Caki2 (cell line): Measurements from ENCODE around the gene ALG8. TPM values are rescaled to one million over a fixed set of nuclear protein-coding genes. Genes with fewer than 3 reads are reported as not detected.
"Not testable (repeated sequence)": the region's sequence is repeated elsewhere in the genome, so short reads cannot be mapped to it uniquely, and the experiment has no call there.

Source experiments
- DNase-seq: peaks from one replicate; pipeline ENCODE4 v3.0.0-alpha.2; 2015; ENCODE audit warnings: low read depth
- in situ Hi-C: cut with HindIII; loops from 2 replicates; pipeline ENCODE4 v1.10.0; 2016; ENCODE audit warnings: low sequenced_read_pairs, low pct_unique_long_range_greater_than_20kb, mixed read lengths
- total RNA-seq: library from RNA; depleted of rRNA; stranded (reverse); fragments of >200 nt; shearing (Covaris generic); gene quantifications from 2 replicates; pipeline ENCODE4 v1.2.3, GENCODE V29; 2014; ENCODE audit warnings: low replicate concordance; rRNA removed

Gene ALG8
- total RNA-seq = 27.6 and 108 TPM in 2 replicates

DNA sequence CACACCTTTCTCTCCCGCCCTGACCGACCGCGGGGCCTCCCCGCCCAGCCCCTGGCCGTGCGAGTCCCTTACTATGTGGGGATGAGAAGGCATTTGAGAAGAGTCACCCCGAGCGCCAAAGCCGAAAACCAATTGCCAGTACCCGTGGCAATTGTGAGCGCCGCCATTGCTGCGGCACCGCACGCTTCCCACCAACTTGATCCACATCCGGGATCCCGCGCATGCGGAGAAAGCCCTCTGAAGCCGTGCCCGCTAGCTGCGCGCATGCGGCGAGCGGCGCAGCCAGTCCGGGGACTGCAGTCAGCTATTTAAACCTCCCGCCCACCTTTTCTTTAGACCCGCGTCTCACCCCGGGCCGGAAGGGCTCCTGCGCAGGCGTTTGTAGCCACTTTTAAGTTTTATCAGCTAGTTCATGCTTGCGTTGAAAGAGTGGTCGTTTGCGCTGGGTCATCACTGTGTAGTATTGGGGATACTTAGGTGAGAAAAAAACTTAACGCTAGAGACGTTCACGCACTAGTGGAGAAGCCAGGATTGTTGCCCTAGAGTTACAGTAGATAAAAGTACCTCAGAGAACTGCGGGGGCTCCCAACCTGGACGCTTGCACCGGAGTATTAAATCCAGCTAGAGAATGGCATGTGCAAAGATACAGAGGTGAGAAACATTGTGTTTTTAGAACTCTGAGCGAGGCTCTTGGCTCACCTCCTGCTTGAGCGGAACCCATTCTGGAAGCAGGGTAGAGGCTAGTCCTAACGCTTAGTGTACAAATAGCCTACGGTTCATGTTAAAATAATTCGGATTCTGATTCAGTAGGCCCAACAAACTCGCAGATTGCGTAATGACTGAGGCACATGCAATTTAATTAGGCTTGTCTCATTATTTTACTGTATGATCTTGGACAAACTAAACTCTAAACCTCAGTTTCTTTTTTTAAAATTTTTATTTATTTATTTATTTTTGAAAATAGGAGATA, at the start of gene ALG8:
Gene ALG8, minus strand, starts transcription at position 205 of the 970 bp plus-strand sequence. Its CDS starts 38 bp downstream, at position 167.
- DNase-seq = peak; percentile 82

DNA sequence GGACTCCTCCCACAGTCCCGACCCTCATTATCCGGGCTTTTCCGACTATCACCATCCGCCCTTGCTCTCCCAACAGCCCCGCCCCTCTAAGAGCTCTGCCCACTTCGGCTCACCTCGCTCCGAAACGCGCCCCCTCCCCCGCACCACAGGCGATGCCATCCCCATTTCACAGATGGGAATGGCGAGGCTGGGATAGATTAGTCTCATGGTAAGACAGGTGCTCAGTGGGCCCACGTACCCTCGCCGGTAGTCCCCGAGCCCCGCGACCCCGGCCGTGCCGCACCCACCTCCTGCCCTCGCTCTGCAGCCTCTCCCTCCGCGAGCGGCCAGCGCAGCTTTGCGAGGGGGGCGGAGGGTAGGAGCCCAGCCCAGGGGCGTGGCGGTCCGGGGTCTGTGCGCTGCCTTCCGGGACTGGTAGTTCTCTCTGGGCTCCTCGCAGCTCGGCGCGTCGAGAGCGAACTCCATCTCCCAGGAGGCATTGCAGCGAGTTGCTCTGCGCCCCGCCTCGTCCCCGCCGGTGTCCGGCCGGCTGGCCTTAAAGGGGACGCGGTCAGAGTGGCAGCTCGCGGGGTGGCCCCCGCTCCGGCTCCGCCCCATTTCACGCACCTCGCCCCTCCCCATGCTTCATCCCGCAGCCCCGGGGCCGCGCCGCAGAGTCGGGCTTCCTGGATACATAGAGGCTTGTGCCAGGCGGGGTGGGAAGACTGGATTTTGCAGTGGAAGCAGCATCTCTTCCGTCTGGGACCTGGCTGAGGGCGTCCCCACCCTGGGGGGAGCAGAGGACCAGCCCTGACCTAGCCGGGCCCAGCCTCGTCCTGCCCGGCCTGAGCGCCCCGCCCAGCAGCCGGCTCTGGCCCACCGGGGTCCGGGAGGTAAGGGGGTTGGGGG, 49.1 kb upstream of the ALG8 start, which contains the start of the genes KCTD21 and USP35:
Gene KCTD21, minus strand, starts transcription at position 341 of the 888 bp plus-strand sequence. CDS start 14,072 bp downstream, outside the sequence.
Gene USP35, plus strand, starts transcription at position 634 of the 888 bp plus-strand sequence. CDS start 7,327 bp downstream, outside the sequence.
- DNase-seq = peak; percentile 93
- in situ Hi-C loops = no loop called here

More for the DNA sequence above, at the start of gene ALG8:
- in situ Hi-C loops = no loop called here

DNA sequence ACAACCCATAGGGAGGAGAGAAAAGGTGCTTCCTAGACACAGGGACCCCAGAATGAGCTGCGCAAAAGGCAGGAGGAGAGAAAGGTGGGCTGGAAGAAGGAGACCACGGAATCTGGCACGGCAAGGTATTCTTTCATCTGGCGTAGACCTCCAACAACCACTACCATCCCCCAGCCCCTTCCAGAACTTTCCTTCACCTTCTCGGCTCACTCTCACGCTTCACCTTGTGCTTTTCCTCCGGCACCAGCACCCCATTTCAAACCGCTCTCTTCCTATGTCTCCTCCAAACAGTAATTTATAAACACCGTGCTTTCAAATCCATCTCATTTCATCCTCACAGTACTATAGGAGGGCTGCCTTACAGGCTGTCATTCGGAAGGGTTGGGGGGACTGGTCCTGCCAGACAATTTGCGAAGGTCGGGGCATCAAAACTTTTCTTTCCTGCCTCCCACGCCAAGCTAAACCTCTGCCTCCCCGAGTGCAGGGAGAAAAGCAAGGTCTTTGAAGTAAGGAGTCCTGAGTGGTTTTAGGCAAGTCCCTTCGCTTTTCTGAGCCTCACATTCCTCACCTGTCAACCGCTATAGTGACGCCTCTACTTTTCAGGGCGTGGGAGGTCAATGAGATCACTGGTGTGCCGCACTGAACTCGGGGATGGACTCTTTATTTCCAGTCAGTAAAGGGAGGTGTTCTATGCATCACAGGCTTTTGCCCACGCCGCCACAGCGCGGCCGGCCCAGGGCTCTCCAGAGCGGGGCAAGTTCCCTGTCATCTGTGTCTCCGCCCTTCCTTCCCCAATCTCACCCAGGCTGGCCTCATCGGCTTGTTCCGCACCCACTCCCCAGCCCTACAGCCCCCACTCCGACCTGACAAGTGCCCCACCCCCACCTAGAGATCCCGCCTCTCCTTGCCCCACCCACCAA, 48.2 kb upstream of the ALG8 start:
- no peak for DNase-seq

DNA sequence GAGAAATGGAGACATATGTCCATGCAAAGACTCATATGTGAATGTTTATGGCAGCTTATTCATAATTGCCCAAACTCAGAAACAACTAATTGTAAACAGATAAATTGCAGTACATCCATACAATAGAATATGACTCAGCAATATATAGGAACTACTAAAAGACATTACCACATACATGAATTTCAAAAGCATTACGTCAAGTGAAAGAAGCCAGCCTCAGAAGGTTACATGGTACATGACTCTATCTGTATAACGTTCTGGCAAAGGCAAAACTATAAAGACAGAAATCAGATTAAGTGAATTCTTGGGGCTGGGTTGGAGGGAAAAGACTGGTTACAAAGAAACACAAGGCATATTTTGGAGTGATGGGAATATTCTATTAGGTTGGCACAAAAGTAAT, 41.8 kb upstream of the ALG8 start:
- in situ Hi-C loops = no loop called here

More for the DNA sequence above, 48.2 kb upstream of the ALG8 start:
- in situ Hi-C loops = no loop called here

DNA sequence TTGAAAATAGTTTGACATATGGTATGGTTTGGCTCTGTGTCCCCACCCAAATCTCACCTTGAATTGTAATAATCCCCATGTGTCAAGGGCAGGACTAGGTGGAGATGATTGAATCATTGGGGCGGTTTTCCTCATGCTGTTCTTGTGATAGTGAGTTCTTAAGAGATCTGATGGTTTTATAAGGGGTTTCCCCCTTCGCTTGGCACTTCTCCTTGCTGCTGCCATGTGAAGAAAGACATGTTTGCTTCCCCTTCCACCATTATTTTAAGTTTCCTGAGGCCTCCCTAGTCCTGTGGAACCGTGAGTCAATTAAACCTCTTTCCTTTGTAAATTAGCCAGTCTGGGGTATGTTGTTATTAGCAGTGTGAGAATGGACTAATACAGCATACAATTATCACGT, 41.3 kb upstream of the ALG8 start:
- DNase-seq = no peak
- in situ Hi-C loops = no loop called here

More for the DNA sequence above, 41.8 kb upstream of the ALG8 start:
- DNase-seq = no peak

DNA sequence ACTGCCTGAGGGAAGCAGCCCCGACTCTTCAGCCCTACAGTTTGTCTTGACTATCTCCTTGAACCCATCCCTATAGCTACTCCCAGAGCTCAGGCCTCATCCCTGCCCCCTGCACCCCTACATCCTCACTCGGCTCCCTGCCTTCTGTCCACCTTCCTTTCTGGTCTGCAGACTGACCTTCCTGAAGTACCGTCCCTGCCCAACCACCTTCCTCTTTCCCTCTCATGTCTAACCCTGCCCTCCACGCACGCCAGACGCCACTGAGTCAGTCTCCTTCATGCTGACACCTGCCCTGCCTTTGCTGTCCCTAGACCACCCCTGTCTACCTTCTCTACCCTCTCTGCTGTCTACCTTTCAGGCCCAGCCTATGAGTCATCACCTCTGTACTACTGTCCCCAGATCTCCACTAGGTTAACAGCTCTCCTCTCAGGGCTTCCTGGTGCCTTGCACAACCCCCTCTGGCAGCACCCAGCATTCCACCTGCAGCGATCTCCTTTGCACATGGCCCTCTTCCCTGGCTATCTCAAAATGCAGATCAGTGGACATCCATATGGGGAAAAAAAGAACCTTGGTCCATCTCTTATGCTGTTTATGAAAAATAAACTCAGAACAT, 40.1 kb upstream of the ALG8 start:
- in situ Hi-C loops = no loop called here

DNA sequence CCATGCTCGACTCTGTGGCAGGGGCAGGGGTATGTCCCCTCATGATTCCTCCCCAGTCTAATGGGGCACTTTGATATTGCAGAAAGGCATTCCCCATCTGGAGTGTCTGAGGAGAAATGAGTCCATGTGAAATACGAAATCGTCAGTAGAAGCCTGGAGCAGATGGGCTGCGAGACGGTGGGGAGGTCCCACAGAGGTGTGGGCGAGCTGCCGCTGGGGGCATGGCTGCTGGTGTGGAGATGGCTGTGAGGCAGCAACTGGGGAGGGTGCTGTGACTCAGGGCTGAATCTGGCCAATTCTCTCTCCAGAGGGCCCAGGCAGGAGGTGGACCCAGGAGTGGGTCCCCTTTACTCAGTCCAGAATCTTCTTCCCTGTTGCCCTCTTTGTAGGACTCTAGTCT, 37.8 kb upstream of the ALG8 start:
- no peak for DNase-seq
- in situ Hi-C loops = no loop called here

More for the DNA sequence above, 40.1 kb upstream of the ALG8 start:
- DNase-seq = no peak

DNA sequence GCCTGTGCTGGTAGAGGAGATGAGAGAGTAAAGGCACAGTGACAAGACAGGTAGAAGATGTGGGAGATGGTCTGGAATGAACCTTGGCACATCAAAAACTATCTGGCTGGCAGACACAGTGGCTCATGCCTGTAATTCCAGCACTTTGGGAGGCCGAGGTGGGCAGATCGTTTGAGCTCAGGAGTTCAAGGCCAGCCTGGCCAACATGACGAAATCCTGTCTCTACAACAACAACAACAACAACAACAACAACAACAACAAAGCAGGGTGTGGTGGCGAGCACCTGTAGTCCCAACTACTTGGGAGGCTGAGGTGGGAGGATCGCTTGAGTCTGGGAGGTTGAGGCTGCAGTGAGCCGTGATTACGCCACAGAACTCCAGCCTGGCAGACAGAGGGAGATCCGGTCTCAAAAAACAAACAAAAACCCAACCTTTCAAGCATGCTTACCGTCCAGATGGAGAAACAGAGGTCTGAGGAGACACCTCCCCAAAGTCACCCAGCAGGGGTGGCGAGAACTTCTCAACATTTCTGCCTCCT, 37.2 kb upstream of the ALG8 start:
- in situ Hi-C loops = no loop called here
- DNase-seq = no peak

DNA sequence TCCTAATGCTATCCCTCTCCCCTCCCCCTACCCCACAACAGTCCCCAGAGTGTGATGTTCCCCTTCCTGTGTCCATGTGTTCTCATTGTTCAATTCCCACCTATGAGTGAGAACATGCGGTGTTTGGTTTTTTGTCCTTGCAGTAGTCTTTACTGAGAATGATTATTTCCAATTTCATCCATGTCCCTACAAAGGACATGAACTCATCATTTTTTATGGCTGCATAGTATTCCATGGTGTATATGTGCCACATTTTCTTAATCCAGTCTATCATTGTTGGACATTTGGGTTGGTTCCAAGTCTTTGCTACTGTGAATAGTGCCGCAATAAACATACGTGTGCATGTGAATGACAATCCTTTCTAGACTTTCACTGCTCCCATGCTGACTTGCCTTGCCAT, 36.4 kb upstream of the ALG8 start:
- in situ Hi-C loops, DNase-seq: not testable (repeated sequence)

DNA sequence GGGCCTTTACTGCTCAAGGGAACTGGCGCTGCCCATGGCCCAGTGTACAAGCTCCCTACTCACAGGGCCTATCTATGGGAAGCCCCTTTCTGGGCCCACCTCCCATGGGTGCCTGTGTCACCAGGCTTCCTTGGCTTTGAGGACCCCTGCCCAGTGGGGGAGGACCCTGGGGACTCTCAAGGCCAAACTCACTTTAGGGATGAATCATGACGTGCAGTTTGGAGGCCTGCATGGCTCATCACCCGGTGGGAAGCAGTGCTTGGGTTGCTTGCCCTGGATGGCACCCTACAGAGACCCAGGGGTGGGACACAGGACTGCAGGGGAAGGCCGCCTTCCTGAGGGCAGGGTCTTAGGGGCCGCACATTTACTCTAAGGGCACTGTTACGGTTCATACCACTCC, 32.5 kb upstream of the ALG8 start:
- DNase-seq = no peak
- in situ Hi-C loops = no loop called here

DNA sequence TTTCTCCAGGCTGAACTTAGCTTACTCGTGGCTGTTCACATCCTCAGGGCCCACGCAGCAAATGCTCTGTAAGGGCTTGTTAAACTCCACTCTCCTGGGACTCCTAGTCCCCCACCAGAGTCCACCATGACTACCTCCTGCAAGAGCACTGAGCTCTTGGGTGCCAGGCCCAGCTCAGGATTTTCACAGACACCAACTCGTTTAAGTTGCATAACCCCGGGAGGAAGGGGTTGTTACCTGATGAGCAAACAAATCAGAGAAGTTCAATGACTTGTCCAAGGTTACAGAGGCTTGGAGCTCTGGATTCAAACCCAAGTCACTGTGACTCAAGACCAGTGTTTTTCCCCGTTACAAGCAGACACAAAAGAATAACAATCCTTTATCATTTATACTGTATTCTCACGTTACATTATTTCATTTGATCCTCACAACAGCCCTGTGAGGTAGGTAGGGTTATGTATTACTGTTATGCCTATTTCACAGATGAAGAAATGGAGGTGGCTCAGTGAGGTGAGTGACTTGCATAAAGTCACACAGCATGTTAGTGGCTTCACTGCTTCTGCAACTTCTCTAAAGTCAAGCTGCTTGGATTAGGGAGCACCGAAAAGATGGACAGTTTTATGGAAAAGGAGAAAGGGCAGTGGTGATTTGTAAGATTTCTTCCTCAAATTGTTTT, 31.6 kb upstream of the ALG8 start:
- no peak for DNase-seq
- in situ Hi-C loops = no loop called here

DNA sequence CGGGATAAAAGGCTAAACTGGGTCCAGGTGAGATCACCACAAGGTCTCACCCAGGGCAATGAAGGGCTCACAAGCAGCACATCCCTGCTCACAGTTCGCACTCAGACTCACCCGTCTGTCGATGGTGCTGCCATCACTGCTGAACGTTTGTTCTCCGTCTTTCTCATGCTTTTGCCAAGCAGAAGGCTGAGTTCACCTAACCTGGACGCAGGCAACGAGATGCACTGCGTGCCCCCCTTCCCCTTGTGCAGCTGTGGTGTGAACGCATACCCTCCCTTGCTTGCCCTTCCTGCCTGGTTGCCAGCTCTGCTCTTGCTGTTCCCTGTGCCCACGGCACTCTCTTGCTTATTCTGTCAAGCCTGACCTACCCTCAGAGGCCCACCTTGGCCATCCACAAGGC, 31.0 kb upstream of the ALG8 start:
- DNase-seq = no peak
- in situ Hi-C loops = no loop called here

DNA sequence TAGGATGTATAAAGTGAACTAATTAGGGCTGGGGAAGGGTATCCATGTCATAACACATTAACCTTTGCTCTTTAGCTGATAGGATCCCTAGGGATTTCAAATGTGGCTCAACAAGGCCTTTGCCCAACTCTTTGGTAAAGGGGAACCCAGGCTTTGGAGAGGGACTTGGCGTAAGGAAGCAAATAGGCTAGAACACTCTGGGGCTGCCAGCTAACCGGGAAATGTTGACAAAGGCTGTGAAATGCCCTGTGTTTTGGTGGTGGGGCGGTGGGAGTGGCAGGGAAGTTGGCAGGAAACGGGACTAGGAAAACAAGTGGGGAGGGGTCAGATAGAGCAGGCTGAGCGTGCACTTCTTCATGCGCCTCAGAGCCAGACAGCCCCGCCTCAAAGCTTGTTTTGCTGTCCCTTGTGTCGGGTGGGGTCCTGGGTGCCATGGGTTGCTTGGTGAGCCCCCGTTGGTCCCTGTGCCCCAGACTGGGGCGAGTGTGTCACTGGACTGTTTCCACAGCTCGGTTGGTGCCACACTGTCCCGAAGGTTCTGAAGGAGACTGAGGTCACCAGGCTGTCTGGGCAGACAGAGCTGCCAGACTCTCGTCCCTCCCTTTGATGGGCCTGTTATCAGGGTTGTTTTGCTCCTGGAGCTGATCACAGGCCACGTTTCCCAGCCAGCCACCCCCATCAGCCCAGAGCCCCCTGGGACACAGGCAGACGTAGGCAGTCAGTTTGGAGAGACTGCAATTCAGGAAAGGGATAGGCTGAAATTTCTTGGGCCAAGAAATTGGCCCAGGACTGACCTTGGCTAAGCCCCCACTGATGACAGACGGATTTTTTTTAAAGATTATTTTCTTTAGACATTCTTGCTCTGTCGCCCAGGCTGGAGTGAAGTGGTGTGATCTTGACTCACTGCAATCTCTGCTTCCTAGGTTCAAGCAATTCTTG, 29.4 kb upstream of the ALG8 start:
- in situ Hi-C loops = no loop called here
- DNase-seq = peak; percentile 3

DNA sequence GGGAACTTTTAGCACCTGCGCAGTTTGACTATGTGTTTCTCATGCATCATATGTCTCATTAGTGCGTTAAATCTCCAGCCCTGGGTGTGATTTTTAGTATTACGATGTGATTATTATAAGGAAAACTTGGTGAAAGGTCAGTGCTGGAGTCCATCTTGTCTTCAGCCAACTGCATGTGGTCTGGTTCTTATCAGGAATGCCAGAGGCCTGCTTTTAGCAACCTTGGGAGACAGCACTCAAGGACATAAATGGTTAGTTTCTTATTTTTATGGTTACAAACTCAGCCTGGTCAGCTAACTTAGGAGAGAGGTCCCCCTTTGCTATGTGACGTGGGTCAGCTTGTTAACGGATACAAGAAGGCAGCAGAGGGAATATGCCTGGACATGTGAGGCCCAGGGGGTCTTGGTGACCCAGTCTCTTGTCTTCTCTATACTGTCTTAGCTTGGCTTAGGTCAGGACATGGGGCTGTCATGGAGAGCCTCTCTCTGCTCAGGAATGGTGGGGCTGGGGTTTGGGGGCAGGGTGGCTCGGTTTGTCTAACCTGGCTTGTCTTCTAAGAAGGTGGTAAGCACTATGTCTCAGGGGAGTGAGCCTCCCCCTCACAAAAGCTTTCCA, 27.5 kb upstream of the ALG8 start:
- in situ Hi-C loops = no loop called here
- DNase-seq = no peak

DNA sequence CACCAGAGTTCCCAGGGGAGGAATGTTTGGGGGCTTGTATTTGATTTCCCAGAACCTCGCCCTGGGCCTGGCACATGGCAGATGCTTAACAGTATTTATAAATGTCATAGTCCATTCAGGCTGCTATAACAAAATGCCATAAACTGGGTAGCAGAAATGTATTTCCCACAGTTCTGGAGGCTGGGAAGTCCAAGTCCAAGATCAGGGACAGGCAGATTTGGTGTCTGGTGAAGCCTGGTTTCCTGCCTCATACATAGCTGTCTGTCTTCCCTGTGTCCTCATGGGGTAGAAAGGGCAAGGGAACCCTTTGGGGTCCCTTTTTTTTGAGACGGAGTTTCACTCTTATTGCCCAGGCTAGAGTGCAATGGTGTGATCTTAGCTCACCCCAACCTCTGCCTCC, 25.0 kb upstream of the ALG8 start:
- no peak for DNase-seq
- in situ Hi-C loops = no loop called here
